HCT116 (cell line): ENCODE results near the gene PPIL4. TPM values are rescaled to one million over a fixed set of nuclear protein-coding genes. Genes with fewer than 3 reads are reported as not detected.

Experiments used
- ATAC-seq: fragments of 200-7000 bp; cut with Tn5 transposase; 2 replicates; pipeline ENCODE4 v1.9.1; 2020; ENCODE audit warnings: mild to moderate bottlenecking, moderate library complexity
- BruUV-seq: library from RNA; stranded (reverse); fragments of 400-500 nt; replicated peaks from 2 replicates; lab custom pipeline; 2021; lab: Mats Ljungman, UMichigan
- CTCF ChIA-PET: fragments of 300-600 bp; sonication (Branson Sonifier 250); formaldehyde crosslinking; loops from one replicate; lab custom pipeline; 2021; ENCODE audit warnings: antibody characterized with exemption; lab: Charles Lee
- POLR2A ChIA-PET: fragments of 300-600, 350-600 bp; sonication (Branson Sonifier 250); formaldehyde crosslinking; loops from one replicate; lab custom pipeline; 2021; ENCODE audit warnings: antibody characterized with exemption; lab: Charles Lee
- RAD21 ChIA-PET, 2 experiments: fragments of 300-600 bp; sonication (Branson Sonifier 250); formaldehyde crosslinking; loops; one replicate each; lab custom pipeline; 2023; ENCODE audit warnings: low total read pairs in 2 of 2; ENCODE audit not compliant: uncharacterized antibody in 2 of 2, unreplicated experiment in 2 of 2, low non-redundant PET in 1 of 2; lab: Charles Lee
- DNase-seq: peaks from one replicate; pipeline ENCODE4 v3.0.0-alpha.2; 2010; ENCODE audit warnings: low read depth, low spot score
- H2AFZ ChIP-seq: fragments of 200-600 bp; shearing (Covaris generic), sonication (generic); 2 replicates; pipeline ENCODE4 v1.6.1; 2017; ENCODE audit warnings: low read depth, mixed run types, mixed read lengths, antibody characterized with exemption, low read length; ENCODE audit not compliant: poor library complexity, severe bottlenecking
- H3K27ac ChIP-seq: 2 replicates; pipeline ENCODE4 v1.5.1; 2012; ENCODE audit warnings: low read depth, low read length
- H3K27me3 ChIP-seq: fragments of 200-600 bp; sonication (generic); 2 replicates; pipeline ENCODE4 v1.6.1; 2016; ENCODE audit warnings: mixed run types, low read length, mixed read lengths; ENCODE audit not compliant: insufficient read depth
- H3K36me3 ChIP-seq, 2 experiments: fragments of 200-500 bp in 1 of 2; fragments of 200-600 bp in 1 of 2; sonication (Bioruptor generic) in 1 of 2; sonication (generic) in 1 of 2; 2 replicates each; pipeline versions ENCODE4 v1.5.1 to v1.6.1; 2014 to 2016; ENCODE audit warnings: low read length in 2 of 2, inconsistent platforms in 1 of 2, mixed read lengths in 1 of 2, mixed run types in 1 of 2; ENCODE audit not compliant: insufficient read depth in 2 of 2, control insufficient read depth in 1 of 2
- H3K4me1 ChIP-seq, 2 experiments: fragments of 200-600 bp in 1 of 2; sonication (generic) in 1 of 2; 2 replicates each; pipeline versions ENCODE4 v1.5.1 to v1.6.1; 2012 to 2017; ENCODE audit warnings: low read length in 2 of 2, inconsistent platforms in 1 of 2, mild to moderate bottlenecking in 1 of 2, mixed read lengths in 1 of 2, mixed run types in 1 of 2, moderate library complexity in 1 of 2; ENCODE audit not compliant: insufficient read depth in 2 of 2, control insufficient read depth in 1 of 2
- H3K4me2 ChIP-seq: fragments of 200-600 bp; sonication (generic); 2 replicates; pipeline ENCODE4 v1.6.1; 2017; ENCODE audit warnings: mixed run types, low read length, mixed read lengths
- H3K4me3 ChIP-seq, 2 experiments: fragments of 200-600 bp in 1 of 2; sonication (generic) in 1 of 2; replicated peaks in 1 of 2; 2 replicates each; pipeline ENCODE4 v1.5.1; 2011 to 2016; ENCODE audit warnings: low read length in 2 of 2, control low read depth in 1 of 2, low read depth in 1 of 2, mild to moderate bottlenecking in 1 of 2, mixed read lengths in 1 of 2, mixed run types in 1 of 2
- H3K79me2 ChIP-seq: fragments of 200-600 bp; sonication (generic); 2 replicates; pipeline ENCODE4 v1.6.1; 2017; ENCODE audit warnings: mild to moderate bottlenecking, mixed run types, low read length, moderate library complexity, mixed read lengths; ENCODE audit not compliant: insufficient read depth
- H3K9ac ChIP-seq: fragments of 200-600 bp; sonication (generic); 2 replicates; pipeline ENCODE4 v1.6.1; 2016; ENCODE audit warnings: low read length, mixed read lengths
- H3K9me2 ChIP-seq: fragments of 200-600 bp; sonication (generic), shearing (Covaris generic); 2 replicates; pipeline ENCODE4 v1.6.1; 2017; ENCODE audit warnings: mixed run types, mild to moderate bottlenecking, moderate library complexity; ENCODE audit not compliant: insufficient read depth
- H3K9me3 ChIP-seq, 2 experiments: fragments of 200-500 bp in 1 of 2; fragments of 200-600 bp in 1 of 2; sonication (Bioruptor generic) in 1 of 2; sonication (generic) in 1 of 2; 2 replicates each; pipeline ENCODE4 v1.6.1; 2014 to 2017; ENCODE audit warnings: low read length in 2 of 2, mixed read lengths in 2 of 2, inconsistent platforms in 1 of 2, low read depth in 1 of 2, mild to moderate bottlenecking in 1 of 2, mixed run types in 1 of 2, moderate library complexity in 1 of 2; ENCODE audit not compliant: control insufficient read depth in 1 of 2, insufficient read depth in 1 of 2
- H4K20me1 ChIP-seq: fragments of 200-600 bp; sonication (generic), shearing (Covaris generic); 2 replicates; pipeline ENCODE4 v1.6.1; 2017; ENCODE audit warnings: mixed run types, mild to moderate bottlenecking, moderate library complexity; ENCODE audit not compliant: insufficient read depth
- RAD21 ChIP-seq: IDR thresholded peaks from 2 replicates; pipeline ENCODE4 v1.6.1; 2012; ENCODE audit warnings: low read depth, mild to moderate bottlenecking
- REST ChIP-seq: IDR thresholded peaks from 2 replicates; pipeline ENCODE4 v1.6.1; 2012; ENCODE audit warnings: low read depth
- SIN3A ChIP-seq: IDR thresholded peaks from 2 replicates; pipeline ENCODE4 v1.6.1; 2012; ENCODE audit warnings: low read depth
- SP1 ChIP-seq: IDR thresholded peaks from 2 replicates; pipeline ENCODE4 v1.6.1; 2012; ENCODE audit warnings: low read depth
- ZFX ChIP-seq: fragments of 450-650 bp; IDR thresholded peaks from 2 replicates; pipeline ENCODE4 v1.6.1; 2017
- intact Hi-C: fragments of 100-400 bp; cut with micrococcal nuclease; formaldehyde crosslinking; loops from 2 replicates; pipeline ENCODE4 v1.10.0; 2022
- total RNA-seq: library from RNA; stranded (reverse); gene quantifications from one replicate; pipeline ENCODE4 v1.2.1, GENCODE V29; 2021; ENCODE audit not compliant: unreplicated experiment

PPIL4 gene
- total RNA-seq, 1 experiment from 2014 or later, result 31.0 TPM

GRCh38 chr6:149500096-149500495 lies 45.7 kb downstream of the PPIL4 start:
- BruUV-seq, result no TSS peak

More at GRCh38 chr6:149500096-149500495, 45.7 kb downstream of the PPIL4 start:
- H3K27me3 ChIP-seq, result no peaks in the 10 kb centered on the region
- no peak overlapping the region for H3K4me3 ChIP-seq
- H3K4me2 ChIP-seq, result no peak overlapping the region
- no peaks in the 10 kb centered on the region for H3K9me2 ChIP-seq
- DNase-seq, result no peak
- TF ChIP-seq RAD21, result no peak
- TF ChIP-seq SP1, result no peak
- no peak for TF ChIP-seq SIN3A
- no peak for TF ChIP-seq ZFX
- no peak for TF ChIP-seq REST
- no peaks in the 10 kb centered on the region for H3K9me3 ChIP-seq
- ChIA-PET CTCF (no interaction called here), POLR2A (no interaction called here), RAD21 (no interaction called here)
- H4K20me1 ChIP-seq, result no peaks in the 10 kb centered on the region
- peaks cover 0 to 4% of the 10 kb centered on the region in 2 experiments; a peak in 1 of 4 replicates for H3K4me1 ChIP-seq
- intact Hi-C loops, result no loop called here
- no peak for ATAC-seq
- H2AFZ ChIP-seq, result no peak overlapping the region
- no peaks in the 10 kb centered on the region for H3K79me2 ChIP-seq
- H3K36me3 ChIP-seq, result 0 out of 4 replicates have a peak, but pooled peaks cover 0 to 1% of the 10 kb centered on the region in 2 experiments
- H3K9ac ChIP-seq, result no peak overlapping the region
- H3K27ac ChIP-seq, result no peak overlapping the region
